Thyroid gland (tissue), 4 donors: ENCODE data around the gene PIP5K1C.

Source experiments
- POLR2A ChIP-seq, 2 donors: fragments of 450-650 bp; IDR thresholded peaks; one replicate each; pipeline ENCODE4 v1.6.1; 2017; ENCODE audit warnings: antibody characterized with exemption in 2 of 2, mild to moderate bottlenecking in 2 of 2, moderate library complexity in 1 of 2
- TF ChIP-seq, protein P1 (sequence below), 6 experiments: fragments of 200-600 bp in 3 of 6; fragments of 450-650 bp in 3 of 6; sonication (generic) in 3 of 6; IDR thresholded peaks; one replicate each; pipeline ENCODE4 v1.5.1; 2016 to 2019; ENCODE audit warnings: antibody characterized with exemption in 6 of 6, mild to moderate bottlenecking in 2 of 6, inconsistent platforms in 1 of 6, moderate library complexity in 1 of 6

DNA sequence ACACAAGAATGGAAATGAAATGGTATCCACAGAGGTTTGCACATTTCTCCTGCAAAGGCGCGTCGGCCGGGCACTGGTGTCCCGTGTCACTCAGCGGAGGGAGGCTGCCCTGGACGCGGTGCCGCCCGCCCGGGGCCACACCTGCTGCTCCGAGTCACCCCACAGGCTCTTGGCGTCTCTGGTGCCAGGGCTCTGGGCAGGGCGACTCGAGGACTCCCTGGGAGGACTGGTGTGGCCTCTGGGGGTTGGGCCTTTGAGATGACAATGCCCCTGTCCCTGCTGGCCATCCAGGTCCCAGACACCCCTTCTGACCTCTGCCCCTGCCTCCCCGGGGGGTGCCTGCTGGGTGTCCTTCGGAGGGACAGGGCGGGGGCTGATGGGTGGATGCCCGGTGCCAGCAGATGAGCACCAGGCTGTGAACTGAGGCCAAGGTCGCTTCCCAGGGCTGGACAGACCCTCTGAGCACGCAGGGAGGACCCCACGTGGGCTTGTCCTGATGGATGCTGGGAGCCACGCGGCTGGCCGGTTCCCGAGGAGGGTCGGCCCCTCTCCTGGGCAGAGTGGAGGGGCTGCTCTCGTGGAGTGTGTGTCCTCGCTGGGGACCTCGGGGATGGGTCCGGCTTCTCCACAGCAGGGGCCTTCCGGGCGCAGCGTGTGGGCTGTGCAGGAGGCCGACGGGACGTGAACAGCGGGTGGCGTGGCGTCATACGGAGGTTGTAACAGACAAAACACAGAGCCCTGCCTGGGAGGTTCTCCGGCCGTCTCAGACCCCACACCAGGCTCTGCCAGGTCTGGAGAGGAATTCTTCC, 69.0 kb downstream of the PIP5K1C start:
- TF ChIP-seq POLR2A (IDR thresholded peaks at IDR 0.05): no peak
- TF ChIP-seq, protein P1, sequence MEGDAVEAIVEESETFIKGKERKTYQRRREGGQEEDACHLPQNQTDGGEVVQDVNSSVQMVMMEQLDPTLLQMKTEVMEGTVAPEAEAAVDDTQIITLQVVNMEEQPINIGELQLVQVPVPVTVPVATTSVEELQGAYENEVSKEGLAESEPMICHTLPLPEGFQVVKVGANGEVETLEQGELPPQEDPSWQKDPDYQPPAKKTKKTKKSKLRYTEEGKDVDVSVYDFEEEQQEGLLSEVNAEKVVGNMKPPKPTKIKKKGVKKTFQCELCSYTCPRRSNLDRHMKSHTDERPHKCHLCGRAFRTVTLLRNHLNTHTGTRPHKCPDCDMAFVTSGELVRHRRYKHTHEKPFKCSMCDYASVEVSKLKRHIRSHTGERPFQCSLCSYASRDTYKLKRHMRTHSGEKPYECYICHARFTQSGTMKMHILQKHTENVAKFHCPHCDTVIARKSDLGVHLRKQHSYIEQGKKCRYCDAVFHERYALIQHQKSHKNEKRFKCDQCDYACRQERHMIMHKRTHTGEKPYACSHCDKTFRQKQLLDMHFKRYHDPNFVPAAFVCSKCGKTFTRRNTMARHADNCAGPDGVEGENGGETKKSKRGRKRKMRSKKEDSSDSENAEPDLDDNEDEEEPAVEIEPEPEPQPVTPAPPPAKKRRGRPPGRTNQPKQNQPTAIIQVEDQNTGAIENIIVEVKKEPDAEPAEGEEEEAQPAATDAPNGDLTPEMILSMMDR (IDR thresholded peaks at IDR 0.05): no peak
